Mesendoderm (in vitro differentiated cells): ENCODE results near the gene GPR15LG.

ENCODE experiments used
- DNase-seq: peaks from one replicate; pipeline ENCODE4 v3.0.0; 2013
- H2AK5ac ChIP-seq: 2 replicates; pipeline ENCODE4 v1.6.1; 2013; ENCODE audit warnings: low read length, inconsistent platforms
- H2BK120ac ChIP-seq: 2 replicates; pipeline ENCODE4 v1.6.1; 2013; ENCODE audit warnings: low read depth, mild to moderate bottlenecking, low read length, moderate library complexity, mixed read lengths
- H2BK15ac ChIP-seq: replicated peaks from 2 replicates; pipeline ENCODE4 v1.6.1; 2013; ENCODE audit warnings: low read depth, mild to moderate bottlenecking, moderate library complexity
- H2BK5ac ChIP-seq: 2 replicates; pipeline ENCODE4 v1.6.1; 2013; ENCODE audit warnings: low read length, inconsistent platforms
- H3K18ac ChIP-seq: 2 replicates; pipeline ENCODE4 v1.6.1; 2013; ENCODE audit warnings: mild to moderate bottlenecking, low read length, mixed read lengths
- H3K23ac ChIP-seq: one replicate; pipeline ENCODE4 v1.6.1; 2013; ENCODE audit warnings: low read length
- H3K27ac ChIP-seq: 2 replicates; pipeline ENCODE4 v1.5.1; 2013; ENCODE audit warnings: low read depth, mild to moderate bottlenecking, inconsistent platforms, low read length, moderate library complexity
- H3K27me3 ChIP-seq: 2 replicates; pipeline ENCODE4 v1.6.1; 2013; ENCODE audit warnings: low read length, control low read depth, mild to moderate bottlenecking, inconsistent platforms; ENCODE audit not compliant: insufficient read depth, poor library complexity
- H3K36me3 ChIP-seq: 2 replicates; pipeline ENCODE4 v1.6.1; 2013; ENCODE audit warnings: low read length, inconsistent platforms; ENCODE audit not compliant: control insufficient read depth, insufficient read depth
- H3K4ac ChIP-seq: one replicate; pipeline ENCODE4 v1.6.1; 2013; ENCODE audit warnings: low read depth, mild to moderate bottlenecking, low read length, moderate library complexity
- H3K4me1 ChIP-seq: 2 replicates; pipeline ENCODE4 v1.6.1; 2013; ENCODE audit warnings: low read depth, low read length, inconsistent platforms; ENCODE audit not compliant: control insufficient read depth
- H3K4me2 ChIP-seq: 2 replicates; pipeline ENCODE4 v1.6.1; 2013; ENCODE audit warnings: low read length
- H3K4me3 ChIP-seq: 2 replicates; pipeline ENCODE4 v1.5.1; 2013; ENCODE audit warnings: mild to moderate bottlenecking, low read length
- H3K56ac ChIP-seq: one replicate; pipeline ENCODE4 v1.6.1; 2013; ENCODE audit warnings: low read length
- H3K79me1 ChIP-seq: 2 replicates; pipeline ENCODE4 v1.6.1; 2013; ENCODE audit warnings: low read length, inconsistent platforms
- H3K79me2 ChIP-seq: 2 replicates; pipeline ENCODE4 v1.6.1; 2013; ENCODE audit warnings: mild to moderate bottlenecking, low read length; ENCODE audit not compliant: control insufficient read depth, insufficient read depth
- H3K9ac ChIP-seq: 2 replicates; pipeline ENCODE4 v1.6.1; 2013; ENCODE audit warnings: low read length, inconsistent platforms
- H4K5ac ChIP-seq: one replicate; pipeline ENCODE4 v1.6.1; 2013; ENCODE audit warnings: low read length
- H4K8ac ChIP-seq: one replicate; pipeline ENCODE4 v1.6.1; 2013; ENCODE audit warnings: low read depth, mild to moderate bottlenecking, control low read depth, low read length, moderate library complexity
- WGBS: extraction: QIAGEN DNeasy Blood & Tissue Kit; methylation state at CpG from one replicate; pipeline ENCODE4 v1.1.7; 2013; ENCODE audit warnings: low lambda C conversion rate, missing lambda C conversion rate; ENCODE audit not compliant: insufficient coverage; ENCODE audit errors: extremely low coverage; 5-methylcytosine and 5-hydroxymethylcytosine counted together

The GPR15LG gene

DNA sequence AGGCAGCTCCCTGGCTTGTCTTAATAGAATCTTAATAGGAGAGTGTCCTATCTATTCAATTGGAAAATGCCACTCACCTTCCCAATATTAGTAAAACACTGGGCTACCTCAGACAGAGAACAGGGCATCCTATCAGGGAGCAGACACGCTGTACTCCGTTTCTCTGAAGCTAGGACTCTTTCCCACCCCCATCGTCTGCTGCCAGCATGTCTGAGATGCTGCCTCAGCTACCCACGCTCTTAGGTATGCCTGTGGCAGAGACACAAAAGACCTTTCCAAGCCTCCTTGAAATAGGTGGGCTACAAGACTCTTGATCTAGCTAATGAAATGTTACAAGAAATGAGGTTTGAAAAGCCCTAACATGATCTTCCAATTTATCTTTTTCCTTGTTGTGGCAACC lies 54.2 kb downstream of the GPR15LG start:
- no CpG with 5 or more reads among the region's 4 CpGs for WGBS

DNA sequence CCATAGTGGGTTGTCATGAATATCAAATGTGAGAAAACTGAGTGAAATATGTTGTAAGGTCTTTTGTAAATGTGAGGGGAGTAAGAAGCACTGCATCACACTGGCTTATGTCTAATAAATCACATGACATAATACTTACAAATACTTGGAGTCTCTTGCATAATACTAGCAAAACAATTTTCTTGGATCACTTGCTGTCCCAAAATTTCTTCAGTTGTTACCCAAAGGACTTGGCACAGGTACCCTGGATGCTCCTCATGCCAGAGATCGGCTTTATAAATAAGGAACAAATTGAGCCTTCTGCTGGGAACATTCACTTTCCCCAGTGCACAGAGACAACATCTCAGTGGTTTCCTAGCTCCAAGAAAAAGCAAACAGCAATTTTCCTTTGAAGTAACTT lies 56.8 kb downstream of the GPR15LG start:
- no peak overlapping the region for H3K56ac ChIP-seq
- no peak overlapping the region for H3K4me3 ChIP-seq
- H3K4ac ChIP-seq, result no peak overlapping the region
- H3K27ac ChIP-seq, result no peak overlapping the region
- no peak overlapping the region for H2AK5ac ChIP-seq
- no peak overlapping the region for H3K23ac ChIP-seq
- no peak for DNase-seq
- no CpG with 5 or more reads among the region's 1 CpG for WGBS
- H3K27me3 ChIP-seq, result no peaks in the 10 kb centered on the region
- no peak overlapping the region for H4K8ac ChIP-seq
- H2BK5ac ChIP-seq, result no peak overlapping the region
- no peak overlapping the region for H4K5ac ChIP-seq
- H3K18ac ChIP-seq, result no peak overlapping the region
- H2BK15ac ChIP-seq, result no peak overlapping the region
- H3K79me2 ChIP-seq, result no peaks in the 10 kb centered on the region
- no peaks in the 10 kb centered on the region for H3K79me1 ChIP-seq
- no peak overlapping the region for H3K4me2 ChIP-seq
- H3K36me3 ChIP-seq, result no peaks in the 10 kb centered on the region
- H3K9ac ChIP-seq, result no peak overlapping the region
- no peaks in the 10 kb centered on the region for H3K4me1 ChIP-seq
- H2BK120ac ChIP-seq, result no peak overlapping the region

More for the DNA sequence above, 54.2 kb downstream of the GPR15LG start:
- H2BK5ac ChIP-seq, result no peak overlapping the region
- no peak overlapping the region for H3K9ac ChIP-seq
- H3K18ac ChIP-seq, result no peak overlapping the region
- H3K4me2 ChIP-seq, result no peak overlapping the region
- no peak overlapping the region for H3K4ac ChIP-seq
- no peaks in the 10 kb centered on the region for H3K36me3 ChIP-seq
- H3K27ac ChIP-seq, result no peak overlapping the region
- no peaks in the 10 kb centered on the region for H3K79me2 ChIP-seq
- no peak overlapping the region for H3K56ac ChIP-seq
- H3K27me3 ChIP-seq, result no peaks in the 10 kb centered on the region
- no peak overlapping the region for H2BK15ac ChIP-seq
- H3K23ac ChIP-seq, result no peak overlapping the region
- H4K8ac ChIP-seq, result no peak overlapping the region
- no peak overlapping the region for H2BK120ac ChIP-seq
- H4K5ac ChIP-seq, result no peak overlapping the region
- no peak overlapping the region for H3K4me3 ChIP-seq
- DNase-seq, result no peak
- no peaks in the 10 kb centered on the region for H3K4me1 ChIP-seq
- H3K79me1 ChIP-seq, result no peaks in the 10 kb centered on the region
- H2AK5ac ChIP-seq, result no peak overlapping the region

DNA sequence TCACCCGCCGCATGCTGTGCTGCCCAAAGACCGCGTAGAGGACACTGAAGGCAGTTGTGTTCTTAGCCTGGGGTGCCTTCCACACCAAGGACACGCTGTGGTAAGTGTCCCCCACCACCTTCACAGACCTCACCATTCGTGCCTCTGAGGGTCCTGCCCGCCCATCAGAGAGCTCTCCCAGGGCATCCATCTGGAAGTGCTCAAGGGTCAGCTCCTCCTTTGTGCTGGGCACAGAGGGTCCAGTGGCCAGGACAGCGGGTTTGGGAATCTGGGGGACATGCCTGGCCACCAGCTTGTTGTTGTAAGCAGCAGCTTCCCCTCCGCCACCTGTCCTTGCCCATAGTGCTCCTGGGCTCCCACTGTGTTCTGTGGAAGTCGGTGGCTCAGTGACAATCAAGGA lies 58.8 kb downstream of the GPR15LG start:
- Histone ChIP-seq H2BK120ac (no peak overlapping the region), H2BK15ac (no peak overlapping the region), H3K79me2 (no peaks in the 10 kb centered on the region), H4K8ac (no peak overlapping the region), H3K56ac (no peak overlapping the region), H4K5ac (no peak overlapping the region), H3K4me2 (no peak overlapping the region), H3K36me3 (no peaks in the 10 kb centered on the region), H3K4me1 (no peaks in the 10 kb centered on the region), H3K23ac (no peak overlapping the region), H3K4me3 (no peak overlapping the region), H3K4ac (no peak overlapping the region), H3K9ac (no peak overlapping the region), H2BK5ac (no peak overlapping the region), H3K27ac (no peak overlapping the region), H3K27me3 (no peaks in the 10 kb centered on the region), H2AK5ac (no peak overlapping the region), H3K18ac (no peak overlapping the region), H3K79me1 (no peaks in the 10 kb centered on the region)
- no peak for DNase-seq
- WGBS, result no CpG with 5 or more reads among the region's 10 CpGs

DNA sequence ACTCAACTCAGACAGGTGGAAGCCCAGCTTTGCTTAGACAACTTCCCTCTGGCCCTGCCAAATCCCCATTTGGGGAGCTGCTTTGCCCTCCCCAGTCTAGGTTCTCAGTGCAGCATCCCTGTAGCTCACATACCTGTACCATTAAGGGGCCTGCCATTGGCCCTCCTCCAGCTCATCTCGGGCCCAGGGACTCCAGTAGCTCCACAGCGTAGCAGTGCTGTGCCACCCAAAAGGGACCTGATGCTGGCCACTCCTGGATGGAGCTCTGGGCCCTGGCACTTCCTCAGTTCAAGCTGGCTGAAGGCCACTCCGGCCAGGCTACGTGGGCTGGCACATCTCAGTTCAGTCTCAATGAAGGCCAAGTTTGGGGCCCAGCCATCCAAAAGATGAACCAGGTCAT lies 60.3 kb downstream of the GPR15LG start:
- Histone ChIP-seq H2BK120ac (no peak overlapping the region), H2BK5ac (no peak overlapping the region), H4K5ac (no peak overlapping the region), H4K8ac (no peak overlapping the region), H3K56ac (no peak overlapping the region), H3K79me1 (no peaks in the 10 kb centered on the region), H3K9ac (no peak overlapping the region), H3K4me1 (no peaks in the 10 kb centered on the region), H3K27me3 (no peaks in the 10 kb centered on the region), H3K4ac (no peak overlapping the region), H3K23ac (no peak overlapping the region), H3K18ac (no peak overlapping the region), H3K27ac (no peak overlapping the region), H2BK15ac (no peak overlapping the region), H3K4me2 (no peak overlapping the region), H3K4me3 (no peak overlapping the region), H3K36me3 (no peaks in the 10 kb centered on the region), H3K79me2 (no peaks in the 10 kb centered on the region), H2AK5ac (no peak overlapping the region)
- DNase-seq, result no peak
- no CpG with 5 or more reads among the region's 4 CpGs for WGBS

DNA sequence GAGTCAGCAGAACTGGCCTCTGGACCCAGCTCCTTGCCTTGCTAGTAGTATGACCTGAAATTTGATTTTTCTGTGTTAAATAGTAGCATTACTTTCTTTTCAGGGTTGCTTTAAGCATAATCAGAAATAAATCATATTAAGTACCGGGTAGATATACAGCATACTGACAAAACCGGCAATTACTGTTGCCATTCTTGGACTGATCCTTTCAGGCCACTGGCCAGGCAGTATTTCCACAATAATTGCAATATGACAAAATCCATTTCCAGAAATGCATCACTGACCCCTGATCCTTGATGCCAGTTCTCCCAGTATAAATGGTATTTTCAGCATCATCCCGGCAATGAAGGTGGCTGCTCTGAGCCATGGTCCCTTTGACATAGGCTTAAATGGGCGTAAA lies 60.9 kb downstream of the GPR15LG start:
- Histone ChIP-seq H2BK15ac (no peak overlapping the region), H3K27me3 (no peaks in the 10 kb centered on the region), H3K4me1 (no peaks in the 10 kb centered on the region), H3K23ac (no peak overlapping the region), H3K36me3 (no peaks in the 10 kb centered on the region), H3K79me1 (no peaks in the 10 kb centered on the region), H2BK5ac (no peak overlapping the region), H3K4me3 (no peak overlapping the region), H2AK5ac (no peak overlapping the region), H3K9ac (no peak overlapping the region), H3K56ac (no peak overlapping the region), H3K79me2 (no peaks in the 10 kb centered on the region), H3K4me2 (no peak overlapping the region), H3K18ac (no peak overlapping the region), H3K4ac (no peak overlapping the region), H4K5ac (no peak overlapping the region), H2BK120ac (no peak overlapping the region), H4K8ac (no peak overlapping the region), H3K27ac (no peak overlapping the region)
- DNase-seq, result no peak
- no CpG with 5 or more reads among the region's 4 CpGs for WGBS
